Mammary microvascular endothelial cell (primary cell): ENCODE data around the gene TMPRSS4. TPM values are rescaled to one million over a fixed set of nuclear protein-coding genes. Genes with fewer than 3 reads are reported as not detected.

ENCODE experiments used
- total RNA-seq: library from RNA; depleted of rRNA; stranded (reverse); fragments of >200 nt; gene quantifications from 2 replicates; pipeline ENCODE4 v1.2.3, GENCODE V29; 2015

TMPRSS4 gene, protein sequence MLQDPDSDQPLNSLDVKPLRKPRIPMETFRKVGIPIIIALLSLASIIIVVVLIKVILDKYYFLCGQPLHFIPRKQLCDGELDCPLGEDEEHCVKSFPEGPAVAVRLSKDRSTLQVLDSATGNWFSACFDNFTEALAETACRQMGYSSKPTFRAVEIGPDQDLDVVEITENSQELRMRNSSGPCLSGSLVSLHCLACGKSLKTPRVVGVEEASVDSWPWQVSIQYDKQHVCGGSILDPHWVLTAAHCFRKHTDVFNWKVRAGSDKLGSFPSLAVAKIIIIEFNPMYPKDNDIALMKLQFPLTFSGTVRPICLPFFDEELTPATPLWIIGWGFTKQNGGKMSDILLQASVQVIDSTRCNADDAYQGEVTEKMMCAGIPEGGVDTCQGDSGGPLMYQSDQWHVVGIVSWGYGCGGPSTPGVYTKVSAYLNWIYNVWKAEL
- not detected in 2 replicates for total RNA-seq

DNA sequence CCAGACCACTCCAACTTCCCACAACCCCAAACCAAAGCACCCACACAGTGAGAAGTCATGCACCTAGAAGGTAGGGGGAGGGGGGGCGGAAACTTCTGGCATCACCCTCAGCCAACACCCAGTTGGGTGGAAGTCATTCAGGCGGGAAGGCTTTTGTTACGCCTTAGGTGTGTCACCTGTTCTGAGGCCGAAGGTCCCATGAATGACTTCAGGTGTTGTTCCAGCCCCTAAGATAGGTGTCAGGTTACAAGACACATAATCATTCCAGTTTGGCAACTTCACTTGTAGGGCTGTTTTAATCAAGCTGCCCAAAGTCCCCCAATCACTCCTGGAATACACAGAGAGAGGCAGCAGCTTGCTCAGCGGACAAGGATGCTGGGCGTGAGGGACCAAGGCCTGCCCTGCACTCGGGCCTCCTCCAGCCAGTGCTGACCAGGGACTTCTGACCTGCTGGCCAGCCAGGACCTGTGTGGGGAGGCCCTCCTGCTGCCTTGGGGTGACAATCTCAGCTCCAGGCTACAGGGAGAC lies at the start of gene TMPRSS4:
TSS of gene TMPRSS4 (plus strand) at position 325 of the 528 bp plus-strand sequence. CDS start 225 bp downstream, outside the sequence.

DNA sequence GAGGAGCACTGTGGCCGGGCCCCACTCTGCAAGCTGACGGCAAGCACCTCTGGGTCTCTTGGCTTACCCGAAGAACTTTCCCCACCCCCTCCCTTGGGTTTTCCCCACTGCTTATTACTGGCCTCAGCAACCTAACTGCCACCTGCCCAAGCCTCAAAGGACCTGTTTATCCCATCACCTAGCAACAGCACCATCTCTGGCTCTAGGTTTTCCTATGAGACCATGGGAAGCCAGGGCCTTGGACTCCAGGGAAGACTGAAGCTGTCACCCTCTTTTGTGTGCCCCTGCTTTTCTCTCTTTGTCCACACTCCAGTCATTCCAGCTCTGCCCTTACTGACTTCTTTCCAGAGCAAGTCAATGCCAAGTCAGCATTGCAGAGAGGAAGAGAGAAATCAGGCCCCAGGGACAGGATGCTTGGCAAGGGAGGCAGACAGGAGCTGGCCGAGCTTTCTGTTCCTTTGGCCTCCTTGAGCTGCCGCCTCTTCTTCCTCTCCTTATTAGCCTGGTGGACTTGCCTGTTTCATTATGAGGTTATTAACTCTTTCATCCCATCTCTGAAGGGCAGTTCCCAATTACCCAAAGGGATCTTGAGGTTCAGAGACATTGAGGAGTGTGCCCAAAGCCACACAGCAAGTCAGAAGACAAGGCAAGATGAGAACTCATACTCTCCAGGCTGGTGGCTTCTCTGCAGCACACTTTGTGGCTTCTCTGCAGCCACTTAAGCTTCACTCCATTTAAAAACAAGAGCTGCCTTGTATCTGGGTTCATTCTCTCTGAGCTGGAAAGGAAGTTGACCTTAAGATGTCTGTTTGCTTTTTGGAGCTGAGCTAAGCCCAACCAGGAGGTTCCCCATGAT lies 10.3 kb downstream of the TMPRSS4 start, which contains the start of gene SMIM35:
TSS of gene SMIM35 (minus strand) at position 51 of the 856 bp plus-strand sequence. CDS start 206 bp downstream, outside the sequence.

DNA sequence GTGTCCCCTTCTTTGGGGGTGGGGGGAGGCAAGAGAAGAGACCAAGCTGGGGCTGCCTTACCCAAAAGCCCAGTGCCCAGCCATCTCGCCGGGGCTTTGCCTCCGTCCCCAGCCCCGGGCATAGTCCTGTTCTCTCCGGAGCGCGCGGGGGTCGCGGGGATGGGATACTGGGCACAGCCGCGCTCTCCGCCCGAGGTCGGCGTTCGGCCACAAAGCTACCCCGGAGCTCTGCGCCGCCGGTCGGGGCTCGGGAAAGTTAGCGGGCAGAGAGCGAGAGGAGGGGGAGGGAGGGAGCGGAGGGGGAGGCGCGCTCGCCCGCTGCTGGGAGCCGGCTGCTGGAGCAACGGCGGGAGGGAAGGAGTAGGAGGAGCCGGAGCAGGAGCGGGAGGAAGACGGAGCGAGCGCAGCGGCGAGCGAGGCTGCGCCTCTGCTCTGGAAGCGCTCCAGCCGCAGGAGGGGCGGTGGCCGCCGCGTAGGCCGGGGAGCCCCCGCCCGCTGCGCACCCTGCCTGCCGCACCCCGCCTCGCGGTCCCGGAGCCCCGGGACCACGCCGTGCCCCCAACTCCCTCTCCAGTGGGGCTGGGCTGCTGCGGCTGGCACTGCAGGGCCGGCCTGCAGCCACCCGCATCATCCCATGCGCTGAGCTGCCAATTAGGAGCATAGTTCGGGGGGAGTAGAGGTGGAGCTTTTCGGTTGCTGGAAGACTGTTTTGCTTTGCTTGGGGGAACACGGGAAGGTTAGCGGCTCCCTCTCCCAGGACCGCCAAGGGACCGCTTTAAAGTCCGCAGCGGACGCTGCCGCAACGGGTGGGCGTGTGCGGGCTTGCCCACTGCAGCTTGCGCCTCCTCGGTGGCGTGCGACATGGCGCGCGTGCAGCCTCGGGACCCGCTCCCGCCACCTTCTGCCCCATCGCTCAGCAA lies 75.9 kb downstream of the TMPRSS4 start, which contains the start of gene SCN4B:
TSS of gene SCN4B (minus strand) at position 272 of the 920 bp plus-strand sequence. CDS start at position 122, 150 bp downstream.

Other genes starting within 250 kb of the TMPRSS4 start
- gene FXYD6, start 200.4 kb upstream of the TMPRSS4 start, total RNA-seq, result 0.30 TPM in 1 of 2 replicates, not detected in the other
- gene TMPRSS13, start 147.7 kb upstream of the TMPRSS4 start, total RNA-seq, result not detected in 2 replicates
- gene IL10RA, start 90.7 kb upstream of the TMPRSS4 start, total RNA-seq, result 0.54 TPM in 1 of 2 replicates, not detected in the other
- gene SMIM35, start 9.9 kb downstream of the TMPRSS4 start, total RNA-seq, result not detected in 2 replicates
- not detected in 2 replicates for gene SCN4B, start 75.7 kb downstream of the TMPRSS4 start, total RNA-seq
- gene SCN2B, start 99.6 kb downstream of the TMPRSS4 start, total RNA-seq, result not detected in 2 replicates
- not detected in 2 replicates for gene JAML, start 147.9 kb downstream of the TMPRSS4 start, total RNA-seq
- gene MPZL3, start 175.3 kb downstream of the TMPRSS4 start, total RNA-seq, result 7.3 and 8.4 TPM in 2 replicates
- gene MPZL2, start 187.2 kb downstream of the TMPRSS4 start, total RNA-seq, result 129 and 135 TPM in 2 replicates
- not detected in 2 replicates for gene CD3E, start 227.7 kb downstream of the TMPRSS4 start, total RNA-seq